ENCODE measurements around the gene SERPINE3.

GRCh38 chr13:51330791-51331190 lies 8.7 kb upstream of the SERPINE3 start:
- TF ChIP-seq CTCF (conservative IDR thresholded peaks at IDR 0.05; ENCODE audit: low read depth, low read length) (no peak), CEBPB (IDR thresholded peaks at IDR 0.05; ENCODE audit: low read depth, low read length) (no peak), MAFK (IDR thresholded peaks at IDR 0.05; ENCODE audit: low read depth, low read length) (no peak), MAZ (IDR thresholded peaks at IDR 0.05; ENCODE audit: borderline replicate concordance, low read depth, low read length) (no peak), SMC3 (IDR thresholded peaks at IDR 0.05; ENCODE audit: low read depth, low read length) (no peak), POLR2A (IDR thresholded peaks at IDR 0.05; ENCODE audit: low read depth, low read length) (no peak), MXI1 (IDR thresholded peaks at IDR 0.05; ENCODE audit: borderline replicate concordance, low read depth, low read length) (no peak), ELK1 (IDR thresholded peaks at IDR 0.05; ENCODE audit: borderline replicate concordance, low read depth, low read length) (no peak), FOS (IDR thresholded peaks at IDR 0.05; ENCODE audit: low read depth, low read length) (no peak)
